ENCODE data around the gene REN. TPM values are rescaled to one million over a fixed set of nuclear protein-coding genes. Genes with fewer than 3 reads are reported as not detected.

Gene REN
- total RNA-seq, 1 experiment from 2014 or later = not detected

GRCh38 chr1:204194771-204195170, 28.6 kb upstream of the REN start:
- peaks cover 11% of the 10 kb centered on the region for H3K9me3 Mint-ChIP-seq (ENCODE audit: unreplicated experiment)

GRCh38 chr1:204194080-204194479, 27.9 kb upstream of the REN start:
- ChIA-PET CTCF (no interaction called here), POLR2A (no interaction called here)
- TF ChIP-seq CTCF (IDR thresholded peaks at IDR 0.05; ENCODE audit: insufficient read depth in 1 of 2, low read depth in 1 of 2, low read length in 1 of 2, severe bottlenecking in 1 of 2, unreplicated experiment in 1 of 2) = no peak
- H3K9me3 Mint-ChIP-seq (ENCODE audit: unreplicated experiment) = peaks cover 11% of the 10 kb centered on the region
- no TSS peak for BruUV-seq (replicated peaks)
- peaks cover 10% of the 10 kb centered on the region for H3K4me1 Mint-ChIP-seq (ENCODE audit: low read depth, unreplicated experiment)
- H3K27ac Mint-ChIP-seq (ENCODE audit: unreplicated experiment) = no peak overlapping the region
- Histone ChIP-seq H3K4me1 (peaks cover 35% of the 10 kb centered on the region), H3K4me3 (ENCODE audit: low read depth, low read length) (no peak overlapping the region), H3K9me3 (no peaks in the 10 kb centered on the region), H3K27me3 (replicated peaks; ENCODE audit: control insufficient read depth, insufficient read depth, low read length) (no peaks in the 10 kb centered on the region), H3K36me3 (ENCODE audit: control insufficient read depth, insufficient read depth, low read length) (no peaks in the 10 kb centered on the region)
- DNase-seq = no peak
- no peaks in the 10 kb centered on the region for H3K36me3 Mint-ChIP-seq (ENCODE audit: insufficient read depth, unreplicated experiment)
- no peak overlapping the region for H3K4me3 Mint-ChIP-seq (ENCODE audit: unreplicated experiment)
- H3K27me3 Mint-ChIP-seq (ENCODE audit: insufficient read depth, unreplicated experiment) = no peaks in the 10 kb centered on the region
- intact Hi-C loops (cut with micrococcal nuclease; ENCODE audit: unreplicated experiment) = no loop called here

More at GRCh38 chr1:204194771-204195170, 28.6 kb upstream of the REN start:
- no peak overlapping the region for H3K4me3 Mint-ChIP-seq (ENCODE audit: unreplicated experiment)
- TF ChIP-seq CTCF (IDR thresholded peaks at IDR 0.05; ENCODE audit: insufficient read depth in 1 of 2, low read depth in 1 of 2, low read length in 1 of 2, severe bottlenecking in 1 of 2, unreplicated experiment in 1 of 2) = no peak
- Histone ChIP-seq H3K27me3 (replicated peaks; ENCODE audit: control insufficient read depth, insufficient read depth, low read length) (no peaks in the 10 kb centered on the region), H3K36me3 (ENCODE audit: control insufficient read depth, insufficient read depth, low read length) (no peaks in the 10 kb centered on the region), H3K4me1 (peaks cover 32% of the 10 kb centered on the region), H3K4me3 (ENCODE audit: low read depth, low read length) (no peak overlapping the region), H3K9me3 (no peaks in the 10 kb centered on the region)
- no peaks in the 10 kb centered on the region for H3K27me3 Mint-ChIP-seq (ENCODE audit: insufficient read depth, unreplicated experiment)
- H3K4me1 Mint-ChIP-seq (ENCODE audit: low read depth, unreplicated experiment) = peaks cover 10% of the 10 kb centered on the region
- intact Hi-C loops (cut with micrococcal nuclease; ENCODE audit: unreplicated experiment) = no loop called here
- BruUV-seq (replicated peaks) = no TSS peak
- no peak for DNase-seq
- ChIA-PET POLR2A (no interaction called here), CTCF (no interaction called here)
- H3K36me3 Mint-ChIP-seq (ENCODE audit: insufficient read depth, unreplicated experiment) = no peaks in the 10 kb centered on the region
- no peak overlapping the region for H3K27ac Mint-ChIP-seq (ENCODE audit: unreplicated experiment)

- Mint-ChIP-seq H3K4me1 (ENCODE audit: low read depth, unreplicated experiment) (peaks cover 5% of the 10 kb centered on the region), H3K9me3 (ENCODE audit: unreplicated experiment) (peaks cover 11% of the 10 kb centered on the region), H3K36me3 (ENCODE audit: insufficient read depth, unreplicated experiment) (no peaks in the 10 kb centered on the region), H3K27me3 (ENCODE audit: insufficient read depth, unreplicated experiment) (no peaks in the 10 kb centered on the region), H3K27ac (ENCODE audit: unreplicated experiment) (no peak overlapping the region), H3K4me3 (ENCODE audit: unreplicated experiment) (no peak overlapping the region)
- ChIA-PET POLR2A (no interaction called here), CTCF (no interaction called here)
- intact Hi-C loops (cut with micrococcal nuclease; ENCODE audit: unreplicated experiment) = no loop called here
- Histone ChIP-seq H3K27me3 (replicated peaks; ENCODE audit: control insufficient read depth, insufficient read depth, low read length) (no peaks in the 10 kb centered on the region), H3K4me1 (peaks cover 27% of the 10 kb centered on the region), H3K36me3 (ENCODE audit: control insufficient read depth, insufficient read depth, low read length) (no peaks in the 10 kb centered on the region), H3K9me3 (no peaks in the 10 kb centered on the region), H3K4me3 (ENCODE audit: low read depth, low read length) (no peak overlapping the region)
- BruUV-seq (replicated peaks) = no TSS peak
- DNase-seq = no peak
- TF ChIP-seq CTCF (IDR thresholded peaks at IDR 0.05; ENCODE audit: insufficient read depth in 1 of 2, low read depth in 1 of 2, low read length in 1 of 2, severe bottlenecking in 1 of 2, unreplicated experiment in 1 of 2) = no peak
Observed at GRCh38 chr1:204192589-204193352, 26.6 kb upstream of the REN start.

All from Caco-2 (cell line).